ENCODE data around the gene SMYD2. TPM values are rescaled to one million over a fixed set of nuclear protein-coding genes. Genes with fewer than 3 reads are reported as not detected.
"Not testable (repeated sequence)": the region's sequence is repeated elsewhere in the genome, so short reads cannot be mapped to it uniquely, and the experiment has no call there.

Gene SMYD2
- total RNA-seq, 4 donors from 2014 or later, result 17.1 to 30.0 (median 26.2) TPM

DNA sequence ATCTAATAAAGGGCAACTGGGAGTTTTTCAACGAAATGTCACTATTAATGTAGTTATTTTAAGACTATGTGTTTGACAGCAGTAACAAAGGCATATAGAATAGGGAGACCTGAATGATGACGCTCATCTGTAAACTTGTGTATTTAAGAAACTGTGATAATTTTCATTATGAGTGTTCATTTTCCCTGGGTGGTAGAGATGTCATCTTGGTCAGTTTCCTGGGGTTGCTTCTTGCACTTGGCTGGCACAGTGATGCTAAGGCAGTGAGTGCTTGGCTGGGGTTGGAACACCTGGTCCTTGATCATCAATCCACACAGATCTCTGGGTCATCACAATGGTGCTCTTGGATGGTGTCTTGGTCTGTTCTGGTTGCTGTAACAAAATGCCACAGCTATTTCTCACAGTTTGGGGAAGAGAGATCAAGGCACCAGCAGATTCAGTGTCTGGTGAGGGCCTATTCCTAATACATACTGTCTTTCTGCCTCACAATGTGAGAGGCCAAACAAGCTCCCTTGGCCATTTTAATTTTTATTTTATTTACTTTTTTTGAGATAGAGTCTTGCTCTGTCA lies 7.9 kb upstream of the SMYD2 start:
- H3K4me3 ChIP-seq (ENCODE audit: low read depth, poor library complexity, severe bottlenecking), result no peak overlapping the region
- intact Hi-C loops (cut with DNase I; ENCODE audit: low total_unique reads), result no loop called here
- DNase-seq (ENCODE audit: low spot score in 2 of 2), result no peak
- TF ChIP-seq, protein P1, sequence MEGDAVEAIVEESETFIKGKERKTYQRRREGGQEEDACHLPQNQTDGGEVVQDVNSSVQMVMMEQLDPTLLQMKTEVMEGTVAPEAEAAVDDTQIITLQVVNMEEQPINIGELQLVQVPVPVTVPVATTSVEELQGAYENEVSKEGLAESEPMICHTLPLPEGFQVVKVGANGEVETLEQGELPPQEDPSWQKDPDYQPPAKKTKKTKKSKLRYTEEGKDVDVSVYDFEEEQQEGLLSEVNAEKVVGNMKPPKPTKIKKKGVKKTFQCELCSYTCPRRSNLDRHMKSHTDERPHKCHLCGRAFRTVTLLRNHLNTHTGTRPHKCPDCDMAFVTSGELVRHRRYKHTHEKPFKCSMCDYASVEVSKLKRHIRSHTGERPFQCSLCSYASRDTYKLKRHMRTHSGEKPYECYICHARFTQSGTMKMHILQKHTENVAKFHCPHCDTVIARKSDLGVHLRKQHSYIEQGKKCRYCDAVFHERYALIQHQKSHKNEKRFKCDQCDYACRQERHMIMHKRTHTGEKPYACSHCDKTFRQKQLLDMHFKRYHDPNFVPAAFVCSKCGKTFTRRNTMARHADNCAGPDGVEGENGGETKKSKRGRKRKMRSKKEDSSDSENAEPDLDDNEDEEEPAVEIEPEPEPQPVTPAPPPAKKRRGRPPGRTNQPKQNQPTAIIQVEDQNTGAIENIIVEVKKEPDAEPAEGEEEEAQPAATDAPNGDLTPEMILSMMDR (IDR thresholded peaks at IDR 0.05), result no peak
- no peak for TF ChIP-seq POLR2A (IDR thresholded peaks at IDR 0.05)
- WGBS, 2 donors, result 93 to 94% methylated on average over 2 of the region's 2 CpGs

GRCh38 chr1:214275700-214276099 lies 5.3 kb upstream of the SMYD2 start:
- intact Hi-C loops (cut with DNase I; ENCODE audit: low total_unique reads); DNase-seq (ENCODE audit: low spot score in 2 of 2); H3K4me3 ChIP-seq (ENCODE audit: low read depth, poor library complexity, severe bottlenecking): not testable (repeated sequence)
- 93% methylated on average over 4 of the region's 4 CpGs for WGBS, 2 donors

GRCh38 chr1:214276786-214277185 lies 4.2 kb upstream of the SMYD2 start:
- no peak overlapping the region for H3K4me3 ChIP-seq (ENCODE audit: low read depth, poor library complexity, severe bottlenecking)
- 44 to 55% methylated on average over 1 of the region's 1 CpG for WGBS, 2 donors
- no peak for TF ChIP-seq POLR2A (IDR thresholded peaks at IDR 0.05)
- TF ChIP-seq, protein P1 (IDR thresholded peaks at IDR 0.05), result no peak
- no peak for DNase-seq (ENCODE audit: low spot score in 2 of 2)
- intact Hi-C loops (cut with DNase I; ENCODE audit: low total_unique reads), result no loop called here

- TF ChIP-seq POLR2A (IDR thresholded peaks at IDR 0.05), result no peak
- TF ChIP-seq, protein P1 (IDR thresholded peaks at IDR 0.05), result no peak
- no peak for DNase-seq (ENCODE audit: low spot score in 2 of 2)
- no peak overlapping the region for H3K4me3 ChIP-seq (ENCODE audit: low read depth, poor library complexity, severe bottlenecking)
- intact Hi-C loops (cut with DNase I; ENCODE audit: low total_unique reads), result no loop called here
- WGBS, 2 donors, result 62 to 67% methylated on average over 11 of the region's 11 CpGs
These were observed 3.0 kb upstream of the SMYD2 start for GRCh38 chr1:214277704-214278635.

DNA sequence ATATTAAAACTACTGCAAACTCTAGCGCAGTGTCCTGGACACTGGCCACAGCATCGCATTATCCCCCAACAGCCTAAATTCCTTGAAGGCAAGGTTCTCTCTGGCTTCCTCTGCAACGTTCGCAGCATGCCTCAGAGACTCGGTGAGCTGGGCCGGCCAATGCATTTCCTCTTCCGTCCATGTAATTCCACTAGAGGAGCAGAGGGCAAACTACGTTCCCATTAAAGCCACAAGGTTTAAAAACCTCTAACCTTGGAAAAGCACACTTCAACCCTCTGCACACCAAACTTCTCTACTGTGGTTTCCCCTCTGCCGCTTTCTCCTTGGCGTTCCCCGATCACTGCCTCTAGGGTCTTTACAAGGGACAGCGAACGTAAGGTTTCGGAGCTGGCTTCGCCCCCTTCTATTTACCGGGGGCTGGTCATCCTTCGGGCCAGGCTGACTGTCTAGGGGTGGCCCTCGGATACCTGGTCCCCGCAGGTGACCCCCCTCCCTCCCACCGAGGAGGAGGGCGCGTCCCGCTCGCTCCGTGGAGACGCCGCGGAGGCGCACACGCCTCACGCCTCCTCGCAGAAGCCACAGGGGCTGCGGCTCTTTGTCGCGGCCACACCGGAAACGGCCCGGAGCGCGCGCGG lies 456 bp upstream of the SMYD2 start:
- peak overlapping the region; percentile 95 for H3K4me3 ChIP-seq (ENCODE audit: low read depth, poor library complexity, severe bottlenecking)
- peak; percentile 24 to 88 for DNase-seq (ENCODE audit: low spot score in 2 of 2)
- intact Hi-C loops (cut with DNase I; ENCODE audit: low total_unique reads), result no loop called here
- 0 to 1% methylated on average over 28 of the region's 42 CpGs for WGBS, 2 donors
- TF ChIP-seq POLR2A (IDR thresholded peaks at IDR 0.05), result no peak
- TF ChIP-seq, protein P1 (IDR thresholded peaks at IDR 0.05), result no peak

Measured in lower leg skin (tissue), 4 donors.